Epithelial cell of prostate (primary cell): Measurements from ENCODE around the gene MAP1LC3A.

Experiments used
- DNase-seq: peaks from one replicate; pipeline ENCODE4 v3.0.0-alpha.2; 2011; ENCODE audit warnings: low read depth, low spot score
- H3K27ac ChIP-seq: fragments of 450-650 bp; 2 replicates; pipeline ENCODE4 v1.5.1; 2017; ENCODE audit warnings: mild to moderate bottlenecking

The MAP1LC3A gene

GRCh38 chr20:34544109-34544796 lies 14.3 kb upstream of the MAP1LC3A start:
- no peak overlapping the region for H3K27ac ChIP-seq
- DNase-seq = no peak

GRCh38 chr20:34546751-34547181 lies 11.8 kb upstream of the MAP1LC3A start:
- DNase-seq = no peak
- H3K27ac ChIP-seq = no peak overlapping the region

- no peak for DNase-seq
- H3K27ac ChIP-seq = no peak overlapping the region
Measured at GRCh38 chr20:34547844-34548613, 10.5 kb upstream of the MAP1LC3A start.

GRCh38 chr20:34549291-34549928 lies 9.1 kb upstream of the MAP1LC3A start:
- DNase-seq = no peak
- no peak overlapping the region for H3K27ac ChIP-seq

- no peak for DNase-seq
- no peak overlapping the region for H3K27ac ChIP-seq
Measured at GRCh38 chr20:34549929-34550305, 8.6 kb upstream of the MAP1LC3A start.

- no peak overlapping the region for H3K27ac ChIP-seq
- no peak for DNase-seq
Measured at GRCh38 chr20:34552569-34552968, 5.9 kb upstream of the MAP1LC3A start.

GRCh38 chr20:34553366-34553867 lies 5.1 kb upstream of the MAP1LC3A start:
- DNase-seq = no peak
- H3K27ac ChIP-seq = no peak overlapping the region

GRCh38 chr20:34557936-34558319 lies 590 bp upstream of the MAP1LC3A start:
- no peak for DNase-seq

GRCh38 chr20:34559311-34560140 lies 1.0 kb downstream of the MAP1LC3A start:
- DNase-seq = no peak
- no peak overlapping the region for H3K27ac ChIP-seq

More at GRCh38 chr20:34557936-34558319, 590 bp upstream of the MAP1LC3A start:
- H3K27ac ChIP-seq = no peak overlapping the region

- no peak overlapping the region for H3K27ac ChIP-seq
- DNase-seq = no peak
Measured at GRCh38 chr20:34560141-34560523, 1.6 kb downstream of the MAP1LC3A start.

- no peak overlapping the region for H3K27ac ChIP-seq
- no peak for DNase-seq
Measured at GRCh38 chr20:34560614-34561013, 2.1 kb downstream of the MAP1LC3A start.

- H3K27ac ChIP-seq = no peak overlapping the region
- no peak for DNase-seq
Measured at GRCh38 chr20:34561661-34562060, 3.1 kb downstream of the MAP1LC3A start.

GRCh38 chr20:34562641-34563040 lies 4.1 kb downstream of the MAP1LC3A start:
- no peak for DNase-seq
- no peak overlapping the region for H3K27ac ChIP-seq

GRCh38 chr20:34564833-34565232 lies 6.3 kb downstream of the MAP1LC3A start:
- DNase-seq = no peak
- H3K27ac ChIP-seq = no peak overlapping the region

- no peak overlapping the region for H3K27ac ChIP-seq
- DNase-seq = no peak
Measured at GRCh38 chr20:34566978-34567891, 8.7 kb downstream of the MAP1LC3A start.

GRCh38 chr20:34567892-34568865 lies 9.7 kb downstream of the MAP1LC3A start:
- no peak overlapping the region for H3K27ac ChIP-seq
- DNase-seq = no peak

- DNase-seq = no peak
- H3K27ac ChIP-seq = no peak overlapping the region
Measured at GRCh38 chr20:34569598-34569997, 11.1 kb downstream of the MAP1LC3A start.

GRCh38 chr20:34570859-34571306 lies 12.4 kb downstream of the MAP1LC3A start:
- H3K27ac ChIP-seq = no peak overlapping the region
- DNase-seq = no peak
